Measurements from ENCODE around the gene PGC. TPM values are rescaled to one million over a fixed set of nuclear protein-coding genes. Genes with fewer than 3 reads are reported as not detected.

Gene PGC
- total and polyA plus RNA-seq, 9 donors = 0.53 to 0.94 (median 0.81) TPM; not detected in 6

GRCh38 chr6:41733360-41733706 is 13.9 kb downstream of the PGC start:
- 37 to 54% (median 42%) methylated on average over 10 to 11 of the region's 11 CpGs for WGBS, 3 donors
- intact Hi-C loops (cut with DNase I) = no loop called here
- Histone ChIP-seq H3K4me3 (peak overlapping the region; percentile 63), H3K9me3 (no peaks in the 10 kb centered on the region), H3K36me3 (no peaks in the 10 kb centered on the region), H3K4me1 (ENCODE audit: insufficient read depth) (peaks cover 3% of the 10 kb centered on the region), H3K27me3 (no peaks in the 10 kb centered on the region), H3K27ac (peak overlapping the region in 1 of 2 donors; percentile 86)
- DNase-seq = no peak
- no peak for TF ChIP-seq EP300 (IDR thresholded peaks at IDR 0.05)
- no peak for TF ChIP-seq POLR2A (IDR thresholded peaks at IDR 0.05)
- TF ChIP-seq, protein P1, sequence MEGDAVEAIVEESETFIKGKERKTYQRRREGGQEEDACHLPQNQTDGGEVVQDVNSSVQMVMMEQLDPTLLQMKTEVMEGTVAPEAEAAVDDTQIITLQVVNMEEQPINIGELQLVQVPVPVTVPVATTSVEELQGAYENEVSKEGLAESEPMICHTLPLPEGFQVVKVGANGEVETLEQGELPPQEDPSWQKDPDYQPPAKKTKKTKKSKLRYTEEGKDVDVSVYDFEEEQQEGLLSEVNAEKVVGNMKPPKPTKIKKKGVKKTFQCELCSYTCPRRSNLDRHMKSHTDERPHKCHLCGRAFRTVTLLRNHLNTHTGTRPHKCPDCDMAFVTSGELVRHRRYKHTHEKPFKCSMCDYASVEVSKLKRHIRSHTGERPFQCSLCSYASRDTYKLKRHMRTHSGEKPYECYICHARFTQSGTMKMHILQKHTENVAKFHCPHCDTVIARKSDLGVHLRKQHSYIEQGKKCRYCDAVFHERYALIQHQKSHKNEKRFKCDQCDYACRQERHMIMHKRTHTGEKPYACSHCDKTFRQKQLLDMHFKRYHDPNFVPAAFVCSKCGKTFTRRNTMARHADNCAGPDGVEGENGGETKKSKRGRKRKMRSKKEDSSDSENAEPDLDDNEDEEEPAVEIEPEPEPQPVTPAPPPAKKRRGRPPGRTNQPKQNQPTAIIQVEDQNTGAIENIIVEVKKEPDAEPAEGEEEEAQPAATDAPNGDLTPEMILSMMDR (IDR thresholded peaks at IDR 0.05) = no peak

DNA sequence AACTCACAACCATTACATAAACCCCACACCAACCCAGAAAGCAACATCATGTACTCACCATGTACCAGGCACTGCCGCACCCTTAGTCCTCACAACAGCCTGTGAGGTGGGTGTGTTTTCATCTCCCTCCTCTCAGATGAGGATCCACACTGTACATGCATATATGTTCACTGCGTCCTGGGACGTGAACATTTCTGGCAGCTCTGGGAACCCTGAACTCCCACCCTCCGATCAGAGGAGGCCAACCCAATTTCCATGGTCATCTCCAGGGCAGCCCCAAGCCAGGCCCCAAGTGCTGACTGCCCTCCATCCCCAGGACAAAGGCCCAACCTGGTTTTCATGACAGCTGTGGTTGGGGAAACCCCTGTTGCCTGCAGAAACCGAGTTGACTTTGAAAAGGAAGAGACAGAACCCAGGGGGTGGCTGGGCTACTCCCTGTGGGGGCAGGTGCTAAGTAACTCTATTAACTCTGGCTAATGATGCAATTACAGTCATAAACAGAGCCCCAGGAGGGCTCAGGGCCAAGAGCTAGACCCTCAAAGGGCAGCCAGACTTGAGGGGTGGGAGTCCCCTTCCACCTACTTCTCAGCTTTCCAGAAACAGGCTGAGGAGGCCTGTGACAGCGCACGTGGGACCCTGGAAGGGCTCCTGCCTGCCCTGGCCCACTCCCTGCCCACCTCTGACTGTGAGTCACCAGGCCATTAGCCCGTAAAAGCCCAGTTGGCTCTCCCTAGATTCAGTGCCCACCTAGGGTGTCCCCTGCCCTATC is 14.4 kb downstream of the PGC start:
- TF ChIP-seq, protein P1 (IDR thresholded peaks at IDR 0.05) = no peak
- no peak for TF ChIP-seq POLR2A (IDR thresholded peaks at IDR 0.05)
- TF ChIP-seq EP300 (IDR thresholded peaks at IDR 0.05) = no peak
- intact Hi-C loops (cut with DNase I) = no loop called here
- Histone ChIP-seq H3K27me3 (no peaks in the 10 kb centered on the region), H3K9me3 (no peaks in the 10 kb centered on the region), H3K36me3 (no peaks in the 10 kb centered on the region), H3K27ac (no peak overlapping the region), H3K4me1 (ENCODE audit: insufficient read depth) (peaks cover 3% of the 10 kb centered on the region), H3K4me3 (no peak overlapping the region)
- 77 to 85% (median 79%) methylated on average over 8 of the region's 8 CpGs for WGBS, 3 donors
- DNase-seq = peak in 1 of 5 donors; percentile 40

GRCh38 chr6:41732149-41732548 is 15.0 kb downstream of the PGC start:
- TF ChIP-seq, protein P1 (IDR thresholded peaks at IDR 0.05) = no peak
- TF ChIP-seq EP300 (IDR thresholded peaks at IDR 0.05) = no peak
- no peak for TF ChIP-seq POLR2A (IDR thresholded peaks at IDR 0.05)
- no peaks in the 10 kb centered on the region for H3K9me3 ChIP-seq
- no peak overlapping the region for H3K27ac ChIP-seq
- no peaks in the 10 kb centered on the region for H3K27me3 ChIP-seq
- intact Hi-C loops (cut with DNase I) = no loop called here
- peaks cover 3% of the 10 kb centered on the region for H3K4me1 ChIP-seq (ENCODE audit: insufficient read depth)
- H3K4me3 ChIP-seq = no peak overlapping the region
- no peak for DNase-seq
- H3K36me3 ChIP-seq = no peaks in the 10 kb centered on the region

DNA sequence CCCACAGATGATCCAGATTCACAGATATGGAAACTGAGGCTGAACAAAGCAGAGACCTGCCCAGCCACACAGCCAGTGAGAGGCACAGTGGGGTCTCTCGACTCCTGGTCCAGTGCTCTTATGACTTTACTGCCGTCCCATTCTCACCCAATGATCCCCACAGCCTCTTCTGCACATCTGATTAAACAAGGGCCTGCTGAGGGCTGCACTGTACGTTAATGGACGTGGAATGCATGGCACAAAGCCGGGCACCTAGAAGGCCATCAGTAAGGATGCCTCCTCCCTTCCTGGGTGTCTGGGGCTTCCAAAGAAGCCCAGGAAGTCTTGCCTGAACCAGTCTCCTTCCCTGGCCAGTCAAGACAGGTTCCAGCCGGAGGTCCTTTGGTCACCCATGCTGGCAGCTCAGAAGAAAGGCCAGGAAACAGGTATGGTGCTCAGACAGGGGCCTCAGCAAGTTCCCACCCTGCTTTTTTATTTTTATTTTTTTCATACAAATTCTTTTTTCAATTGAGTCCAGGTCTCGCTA is 15.6 kb downstream of the PGC start:
- H3K27me3 ChIP-seq = no peaks in the 10 kb centered on the region
- no peaks in the 10 kb centered on the region for H3K9me3 ChIP-seq
- peaks cover 3% of the 10 kb centered on the region for H3K4me1 ChIP-seq (ENCODE audit: insufficient read depth)
- intact Hi-C loops (cut with DNase I) = no loop called here
- WGBS, 3 donors = 88 to 92% (median 89%) methylated on average over 7 of the region's 7 CpGs
- no peak for TF ChIP-seq POLR2A (IDR thresholded peaks at IDR 0.05)
- TF ChIP-seq, protein P1 (IDR thresholded peaks at IDR 0.05) = no peak
- no peak for TF ChIP-seq EP300 (IDR thresholded peaks at IDR 0.05)
- no peak overlapping the region for H3K4me3 ChIP-seq
- no peaks in the 10 kb centered on the region for H3K36me3 ChIP-seq
- no peak overlapping the region for H3K27ac ChIP-seq
- DNase-seq = no peak

All from ovary (tissue), 9 donors.